OCI-LY3 (cell line): ENCODE results near the gene C17orf50.

ENCODE experiments used
- EZH2phosphoT487 ChIP-seq: fragments of 200-600 bp; shearing (Covaris generic); IDR thresholded peaks from 2 replicates; pipeline ENCODE4 v1.6.1; 2018; ENCODE audit warnings: antibody characterized with exemption, mixed run types, low read depth
- TF ChIP-seq, protein P1 (sequence below): fragments of 200-600, 300-600 bp; sonication (generic); IDR thresholded peaks from 2 replicates; pipeline ENCODE4 v1.5.1; 2014; ENCODE audit warnings: antibody characterized with exemption, low read length, low read depth

DNA sequence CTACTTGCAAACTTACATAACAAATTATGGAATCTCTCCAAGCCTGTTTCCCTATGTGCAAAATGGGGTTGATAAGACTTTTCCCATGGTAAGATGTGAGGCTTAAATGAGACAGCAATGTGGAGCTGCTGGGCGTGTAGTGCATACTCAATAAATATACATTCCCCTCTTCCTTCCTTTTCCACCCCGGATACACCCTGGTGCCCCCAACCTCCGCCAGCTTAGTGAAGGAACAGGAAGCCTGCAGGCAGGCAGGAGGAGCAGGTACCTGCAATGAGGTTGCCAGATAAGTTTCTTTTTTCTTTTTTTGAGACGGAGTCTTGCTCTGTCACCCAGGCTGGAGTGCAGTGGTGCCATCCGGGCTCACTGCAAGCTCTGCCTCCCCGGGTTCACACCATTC, 14.9 kb downstream of the C17orf50 start:
- TF ChIP-seq, protein P1, sequence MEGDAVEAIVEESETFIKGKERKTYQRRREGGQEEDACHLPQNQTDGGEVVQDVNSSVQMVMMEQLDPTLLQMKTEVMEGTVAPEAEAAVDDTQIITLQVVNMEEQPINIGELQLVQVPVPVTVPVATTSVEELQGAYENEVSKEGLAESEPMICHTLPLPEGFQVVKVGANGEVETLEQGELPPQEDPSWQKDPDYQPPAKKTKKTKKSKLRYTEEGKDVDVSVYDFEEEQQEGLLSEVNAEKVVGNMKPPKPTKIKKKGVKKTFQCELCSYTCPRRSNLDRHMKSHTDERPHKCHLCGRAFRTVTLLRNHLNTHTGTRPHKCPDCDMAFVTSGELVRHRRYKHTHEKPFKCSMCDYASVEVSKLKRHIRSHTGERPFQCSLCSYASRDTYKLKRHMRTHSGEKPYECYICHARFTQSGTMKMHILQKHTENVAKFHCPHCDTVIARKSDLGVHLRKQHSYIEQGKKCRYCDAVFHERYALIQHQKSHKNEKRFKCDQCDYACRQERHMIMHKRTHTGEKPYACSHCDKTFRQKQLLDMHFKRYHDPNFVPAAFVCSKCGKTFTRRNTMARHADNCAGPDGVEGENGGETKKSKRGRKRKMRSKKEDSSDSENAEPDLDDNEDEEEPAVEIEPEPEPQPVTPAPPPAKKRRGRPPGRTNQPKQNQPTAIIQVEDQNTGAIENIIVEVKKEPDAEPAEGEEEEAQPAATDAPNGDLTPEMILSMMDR, result no peak
- no peak for TF ChIP-seq EZH2phosphoT487
